B cell (primary cell): ENCODE results near the gene CAPS2. TPM values are rescaled to one million over a fixed set of nuclear protein-coding genes. Genes with fewer than 3 reads are reported as not detected.

Experiments
- ATAC-seq: fragments of 200-7000 bp; cut with Tn5 transposase; one replicate; pipeline ENCODE4 v1.10.0; 2021; ENCODE audit warnings: low read depth, mild to moderate bottlenecking, moderate number of reproducible peaks, moderate library complexity
- CTCF ChIA-PET: fragments of 350-600 bp; sonication (Branson Sonifier 250); formaldehyde crosslinking; loops from one replicate; lab custom pipeline; 2021; ENCODE audit warnings: antibody characterized with exemption, inconsistent platforms; lab: Charles Lee
- POLR2A ChIA-PET: fragments of 350-600 bp; sonication (Branson Sonifier 250); formaldehyde crosslinking; loops from one replicate; lab custom pipeline; 2021; ENCODE audit warnings: antibody characterized with exemption; lab: Charles Lee
- DNase-seq: peaks from one replicate; pipeline ENCODE4 v3.0.0; 2013
- H2AFZ ChIP-seq: 2 replicates; pipeline ENCODE4 v1.6.1; 2012; ENCODE audit warnings: mild to moderate bottlenecking, low read depth, low read length; ENCODE audit not compliant: insufficient read depth, poor library complexity, severe bottlenecking
- H3K27ac ChIP-seq, 2 donors: 1 replicate in 1 of 2; 2 replicates in 1 of 2; pipeline ENCODE4 v1.5.1; 2012 to 2013; ENCODE audit warnings: low read length in 2 of 2, mild to moderate bottlenecking in 2 of 2, moderate library complexity in 1 of 2
- H3K27me3 ChIP-seq, 4 experiments: fragments of 200-600 bp in 1 of 4; sonication (generic) in 1 of 4; replicated peaks in 1 of 4; 1 replicate in 2 of 4; 2 replicates in 2 of 4; pipeline versions ENCODE4 v1.6.1 to v1.7.0; 2013 to 2016; ENCODE audit warnings: low read length in 3 of 4, mild to moderate bottlenecking in 2 of 4, mixed read lengths in 1 of 4, moderate library complexity in 1 of 4; ENCODE audit not compliant: insufficient read depth in 4 of 4, control insufficient read depth in 3 of 4; ENCODE audit errors: control extremely low read depth in 1 of 4
- H3K36me3 ChIP-seq, 2 experiments: replicated peaks in 1 of 2; 1 replicate in 1 of 2; 2 replicates in 1 of 2; pipeline versions ENCODE4 v1.6.1 to v1.7.1; 2013; ENCODE audit warnings: low read length in 1 of 2; ENCODE audit not compliant: insufficient read depth in 2 of 2, control insufficient read depth in 1 of 2; ENCODE audit errors: control extremely low read depth in 1 of 2, extremely low read depth in 1 of 2
- H3K4me1 ChIP-seq, 2 donors: fragments of 200-600 bp in 1 of 2; sonication (generic) in 1 of 2; 1 replicate in 1 of 2; 2 replicates in 1 of 2; pipeline versions ENCODE4 v1.5.1 to v1.6.1; 2013 to 2017; ENCODE audit warnings: low read length in 2 of 2; ENCODE audit not compliant: control insufficient read depth in 2 of 2, insufficient read depth in 2 of 2
- H3K4me2 ChIP-seq: replicated peaks from 2 replicates; pipeline ENCODE3; 2012; ENCODE audit warnings: mild to moderate bottlenecking, low read depth, low read length; ENCODE audit not compliant: poor library complexity, severe bottlenecking
- H3K4me3 ChIP-seq, 5 experiments: fragments of 200-600 bp in 1 of 5; sonication (generic) in 1 of 5; 1 replicate in 3 of 5; 2 replicates in 2 of 5; pipeline versions ENCODE4 v1.5.1 to v1.7.0; 2011 to 2016; ENCODE audit warnings: low read length in 4 of 5, mild to moderate bottlenecking in 4 of 5, low read depth in 2 of 5, control low read depth in 1 of 5, moderate library complexity in 1 of 5; ENCODE audit not compliant: insufficient read depth in 1 of 5; ENCODE audit errors: control extremely low read depth in 1 of 5, extremely low read depth in 1 of 5
- H3K79me2 ChIP-seq: fragments of 200-600 bp; sonication (generic); one replicate; pipeline ENCODE4 v1.6.0; 2016; ENCODE audit warnings: low read length; ENCODE audit not compliant: control insufficient read depth, insufficient read depth
- H3K9ac ChIP-seq: fragments of 200-600 bp; sonication (generic); 2 replicates; pipeline ENCODE4 v1.6.1; 2017; ENCODE audit warnings: mild to moderate bottlenecking, low read length, moderate library complexity
- H3K9me3 ChIP-seq, 3 donors: one replicate each; pipeline versions ENCODE4 v1.6.1 to v1.7.1; 2013; ENCODE audit warnings: low read length in 2 of 3; ENCODE audit not compliant: control insufficient read depth in 2 of 3, insufficient read depth in 1 of 3; ENCODE audit errors: control extremely low read depth in 1 of 3
- H4K20me1 ChIP-seq: 2 replicates; pipeline ENCODE4 v1.6.0; 2012; ENCODE audit warnings: mild to moderate bottlenecking, low read length; ENCODE audit not compliant: insufficient read depth, control insufficient read depth, poor library complexity, severe bottlenecking
- H3K27ac Mint-ChIP-seq: one replicate; pipeline ENCODE4 v1.8.0; 2021; ENCODE audit warnings: mixed read lengths
- H3K27me3 Mint-ChIP-seq: one replicate; pipeline ENCODE4 v1.8.0; 2021; ENCODE audit warnings: mixed read lengths
- H3K4me1 Mint-ChIP-seq: one replicate; pipeline ENCODE4 v1.8.0; 2021; ENCODE audit warnings: mixed read lengths
- H3K4me3 Mint-ChIP-seq: one replicate; pipeline ENCODE4 v1.8.0; 2021; ENCODE audit warnings: mixed read lengths
- H3K9me3 Mint-ChIP-seq: one replicate; pipeline ENCODE4 v1.8.0; 2022; ENCODE audit warnings: mixed read lengths; ENCODE audit not compliant: insufficient read depth
- CTCF ChIP-seq: fragments of 200-600 bp; IDR thresholded peaks from one replicate; pipeline ENCODE4 v1.8.0; 2022; ENCODE audit warnings: antibody characterized with exemption, mild to moderate bottlenecking
- EZH2 ChIP-seq: IDR thresholded peaks from 2 replicates; pipeline ENCODE4 v1.6.1; 2012; ENCODE audit warnings: borderline replicate concordance, low read depth, mild to moderate bottlenecking, moderate library complexity, low read length; ENCODE audit not compliant: insufficient read depth, poor library complexity, severe bottlenecking
- WGBS: methylation state at CpG from one replicate; pipeline ENCODE4 v1.1.5; 2013; ENCODE audit warnings: missing lambda C conversion rate; ENCODE audit not compliant: insufficient coverage; 5-methylcytosine and 5-hydroxymethylcytosine counted together
- intact Hi-C: fragments of 100-400 bp; cut with micrococcal nuclease; formaldehyde crosslinking; loops from one replicate; pipeline ENCODE4 v1.10.0; 2022
- polyA plus RNA-seq: library from polyadenylated mRNA; depleted of rRNA; stranded (reverse); fragments of >200 nt; gene quantifications from 2 replicates; pipeline ENCODE4 v1.2.3, GENCODE V29; 2012
- total RNA-seq, 2 donors: library from RNA; stranded (reverse); fragments of 120-200 nt in 1 of 2; gene quantifications; 1 replicate in 1 of 2; 2 replicates in 1 of 2; pipeline versions ENCODE4 v1.2.3 to v1.2.4, GENCODE V29; 2013 to 2022

The CAPS2 gene
- total and polyA plus RNA-seq, 2 donors (not counting 1 experiment from before 2014, with no cell fraction given) = 2.3 to 8.4 TPM

DNA sequence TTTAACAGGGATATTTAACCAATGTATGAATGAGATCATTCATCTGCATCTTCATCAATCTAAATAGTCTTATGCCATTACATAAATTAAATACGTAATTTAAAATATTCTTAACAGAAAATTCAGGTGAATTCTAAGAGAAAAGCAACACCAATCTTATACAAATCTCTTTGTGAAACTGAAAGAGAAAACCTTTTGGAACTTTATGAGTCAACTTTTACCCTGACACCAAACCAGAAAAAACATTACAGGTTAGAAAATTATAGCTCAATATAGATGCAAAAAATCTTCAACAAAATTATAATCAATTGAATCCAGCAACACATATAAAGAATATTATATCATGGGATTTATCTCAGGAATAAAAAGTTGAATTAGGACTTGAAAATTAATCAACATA is 7.8 kb upstream of the CAPS2 start:
- Histone ChIP-seq H3K9ac (no peak overlapping the region), H3K36me3 (no peaks in the 10 kb centered on the region), H3K4me3 (no peak overlapping the region), H4K20me1 (no peaks in the 10 kb centered on the region), H3K27ac (no peak overlapping the region), H3K79me2 (no peaks in the 10 kb centered on the region), H2AFZ (no peak overlapping the region), H3K9me3 (peaks cover 0 to 3% (median 0%) of the 10 kb centered on the region in 3 donors), H3K4me1 (peaks cover 8 to 11% of the 10 kb centered on the region in 2 donors), H3K27me3 (peaks cover 0 to 7% (median 6%) of the 10 kb centered on the region in 4 experiments), H3K4me2 (no peak overlapping the region)
- no peak overlapping the region for H3K4me3 Mint-ChIP-seq
- DNase-seq (no peak), ATAC-seq (no peak)
- H3K9me3 Mint-ChIP-seq = peaks cover 4% of the 10 kb centered on the region
- intact Hi-C loops = no loop called here
- H3K27ac Mint-ChIP-seq = no peak overlapping the region
- POLR2A ChIA-PET = no interaction called here
- CTCF ChIA-PET = no interaction called here
- peaks cover 11% of the 10 kb centered on the region for H3K27me3 Mint-ChIP-seq
- H3K4me1 Mint-ChIP-seq = peaks cover 10% of the 10 kb centered on the region
- no CpG with 5 or more reads among the region's 1 CpG for WGBS
- TF ChIP-seq EZH2 (no peak), CTCF (no peak)

DNA sequence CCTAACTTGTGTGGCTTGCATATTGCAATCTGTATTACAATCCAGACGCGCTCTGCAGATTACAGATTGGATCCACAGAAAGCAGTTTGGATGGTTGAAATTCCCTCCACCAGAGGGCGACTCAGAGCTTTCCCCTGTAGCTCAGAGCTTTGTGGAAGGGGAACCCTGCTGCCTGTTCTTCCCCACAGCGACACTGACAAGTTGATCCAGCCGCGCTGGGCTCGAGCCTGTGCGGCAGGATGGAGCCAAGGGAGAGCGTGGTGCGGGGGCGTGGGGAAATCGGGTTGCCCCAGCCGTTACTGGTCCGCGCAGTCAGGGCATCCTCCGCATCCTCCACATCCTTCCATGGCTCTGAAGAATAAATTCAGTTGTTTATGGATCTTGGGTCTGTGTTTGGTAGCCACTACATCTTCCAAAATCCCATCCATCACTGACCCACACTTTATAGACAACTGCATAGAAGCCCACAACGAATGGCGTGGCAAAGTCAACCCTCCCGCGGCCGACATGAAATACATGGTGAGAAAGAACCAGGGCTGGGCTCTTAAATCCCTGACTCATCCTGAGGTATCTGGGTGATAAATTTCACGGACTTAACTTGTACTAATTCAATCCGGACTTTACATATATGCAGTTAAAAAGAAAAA is 4.4 kb upstream of the CAPS2 start, which contains the start of gene GLIPR1L1:
TSS of gene GLIPR1L1 (plus strand) at position 287 of the 647 bp plus-strand sequence. CDS start at position 346, 59 bp downstream.
- Mint-ChIP-seq H3K9me3 (peaks cover 3% of the 10 kb centered on the region), H3K4me1 (peaks cover 18% of the 10 kb centered on the region), H3K4me3 (peak within 1 kb of the TSS; percentile 76), H3K27ac (no peak within 1 kb of the TSS), H3K27me3 (peaks cover 25% of the 10 kb centered on the region)
- peaks cover 0 to 3% (median 0%) of the 10 kb centered on the region in 3 donors for H3K9me3 ChIP-seq
- H3K4me1 ChIP-seq = peaks cover 16% of the 10 kb centered on the region in 2 donors
- DNase-seq (peak; percentile 86), ATAC-seq (peak; percentile 83)
- peak within 1 kb of the TSS; percentile 64 for H3K4me2 ChIP-seq
- H3K27me3 ChIP-seq = peaks cover 0 to 14% (median 6%) of the 10 kb centered on the region in 4 experiments
- H3K9ac ChIP-seq = no peak within 1 kb of the TSS
- TF ChIP-seq CTCF (peak; percentile 93), EZH2 (no peak)
- H2AFZ ChIP-seq = peak within 1 kb of the TSS; percentile 57
- ChIA-PET CTCF (interaction anchor here (0.6 to 5.0 kb wide), 27 partner anchors 10 to 1122 kb away, joined by 3 to 46 read pairs (median 4); partner anchors contain the start of genes GLIPR1, GLIPR1L2, KRR1 and PHLDA1), POLR2A (no interaction called here)
- H3K27ac ChIP-seq = no peak within 1 kb of the TSS
- H3K4me3 ChIP-seq = peak within 1 kb of the TSS in 2 of 5 experiments; percentile 33 to 41
- intact Hi-C loops = loop anchor here (1.0 to 5.0 kb wide), 6 partner anchors 57 to 1013 kb away; partner anchors contain the start of genes BBS10 and GLIPR1L2
- no peaks in the 10 kb centered on the region for H3K36me3 ChIP-seq
- H3K79me2 ChIP-seq = no peaks in the 10 kb centered on the region
- no peaks in the 10 kb centered on the region for H4K20me1 ChIP-seq
- WGBS = 4% methylated on average over 13 of the region's 23 CpGs
